ENCODE results near the gene U2AF1L4. TPM values are rescaled to one million over a fixed set of nuclear protein-coding genes. Genes with fewer than 3 reads are reported as not detected.

U2AF1L4 gene
- total and polyA plus RNA-seq, 4 donors, result 13.0 to 25.5 (median 17.8) TPM

GRCh38 chr19:35784503-35785338 is 39.5 kb upstream of the U2AF1L4 start:
- H3K27me3 ChIP-seq (ENCODE audit: control insufficient read depth in 3 of 3, insufficient read depth in 3 of 3, low read length in 2 of 3), result no peaks in the 10 kb centered on the region
- ATAC-seq (ENCODE audit: insufficient read depth, low FRiP score), result no peak
- TF ChIP-seq CTCF (IDR thresholded peaks at IDR 0.05; ENCODE audit: control extremely low read depth, extremely low read depth), result no peak

DNA sequence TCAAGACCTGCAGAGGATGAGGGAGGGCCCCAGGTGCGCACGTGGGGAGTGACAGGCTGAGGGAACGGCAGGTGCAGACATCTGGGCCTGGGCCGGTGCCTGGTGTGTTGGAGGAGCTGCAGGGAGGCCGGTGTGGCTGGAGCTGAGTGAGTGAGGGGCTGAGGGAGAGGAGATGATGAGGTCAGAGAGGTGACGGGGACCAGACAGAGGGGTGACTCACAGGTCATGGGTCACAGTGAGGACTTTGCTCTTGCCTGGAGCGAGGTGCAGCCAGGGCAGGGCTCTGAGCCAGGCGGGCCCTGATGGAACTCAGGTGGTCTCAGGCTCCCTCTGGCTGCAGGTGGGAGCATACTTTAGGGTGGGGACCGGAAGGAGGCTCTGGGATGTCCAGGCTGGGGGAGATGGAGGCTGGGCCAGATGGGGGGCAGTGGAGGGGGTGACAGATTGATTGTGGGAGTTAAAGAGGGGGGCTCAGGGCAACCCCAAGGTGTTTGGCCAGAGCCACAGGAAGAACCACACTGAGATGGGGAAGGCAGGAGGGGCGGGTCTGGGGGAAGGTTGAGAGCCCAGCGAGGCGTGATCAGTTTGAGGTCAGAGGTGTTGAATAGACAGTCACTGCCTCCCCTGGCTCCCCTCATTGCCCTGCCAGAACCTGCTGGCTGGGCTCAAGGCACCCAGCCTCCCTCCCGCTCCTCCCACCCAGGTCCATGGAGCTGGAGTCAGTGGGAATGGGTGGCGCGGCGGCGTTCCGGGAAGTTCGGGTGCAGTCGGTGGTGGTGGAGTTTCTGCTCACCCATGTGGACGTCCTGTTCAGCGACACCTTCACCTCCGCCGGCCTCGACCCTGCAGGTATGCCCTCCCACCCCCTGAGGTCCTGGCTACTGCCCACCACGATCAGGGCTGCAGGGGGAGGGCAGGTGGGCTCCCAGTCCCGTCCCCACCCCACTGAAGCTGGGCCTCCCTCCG is 38.5 kb upstream of the U2AF1L4 start:
- H3K4me3 ChIP-seq, result no peak overlapping the region
- no peak overlapping the region for H3K27ac ChIP-seq (ENCODE audit: low read depth in 1 of 2, low read length in 1 of 2)
- no peaks in the 10 kb centered on the region for H3K4me1 ChIP-seq (ENCODE audit: control insufficient read depth in 5 of 5, insufficient read depth in 5 of 5, low read length in 5 of 5)
- H3K36me3 ChIP-seq (ENCODE audit: control insufficient read depth in 4 of 4, insufficient read depth in 4 of 4, low read length in 4 of 4), result peaks cover 0 to 36% (median 26%) of the 10 kb centered on the region in 4 donors
- DNase-seq (no peak), ATAC-seq (ENCODE audit: insufficient read depth, low FRiP score) (no peak)
- WGBS, 2 donors, result 91% methylated on average over 26 to 28 of the region's 28 CpGs
- no peaks in the 10 kb centered on the region for H3K9me3 ChIP-seq (ENCODE audit: control insufficient read depth in 4 of 4, insufficient read depth in 3 of 4, low read length in 3 of 4)
- H3K27me3 ChIP-seq (ENCODE audit: control insufficient read depth in 3 of 3, insufficient read depth in 3 of 3, low read length in 2 of 3), result no peaks in the 10 kb centered on the region
- TF ChIP-seq CTCF (IDR thresholded peaks at IDR 0.05; ENCODE audit: control extremely low read depth, extremely low read depth), result no peak
- no peak overlapping the region for H3K9ac ChIP-seq (ENCODE audit: insufficient read depth in 1 of 2, low read length in 2 of 2)

More at GRCh38 chr19:35784503-35785338, 39.5 kb upstream of the U2AF1L4 start:
- Histone ChIP-seq H3K27ac (ENCODE audit: low read depth in 1 of 2, low read length in 1 of 2) (no peak overlapping the region), H3K4me3 (no peak overlapping the region), H3K9me3 (ENCODE audit: control insufficient read depth in 4 of 4, insufficient read depth in 3 of 4, low read length in 3 of 4) (no peaks in the 10 kb centered on the region), H3K4me1 (ENCODE audit: control insufficient read depth in 5 of 5, insufficient read depth in 5 of 5, low read length in 5 of 5) (no peaks in the 10 kb centered on the region), H3K36me3 (ENCODE audit: control insufficient read depth in 4 of 4, insufficient read depth in 4 of 4, low read length in 4 of 4) (peaks cover 0 to 33% (median 25%) of the 10 kb centered on the region in 4 donors), H3K9ac (ENCODE audit: insufficient read depth in 1 of 2, low read length in 2 of 2) (no peak overlapping the region)
- no peak for DNase-seq
- WGBS, 2 donors, result 88 to 90% methylated on average over 30 to 45 of the region's 45 CpGs

DNA sequence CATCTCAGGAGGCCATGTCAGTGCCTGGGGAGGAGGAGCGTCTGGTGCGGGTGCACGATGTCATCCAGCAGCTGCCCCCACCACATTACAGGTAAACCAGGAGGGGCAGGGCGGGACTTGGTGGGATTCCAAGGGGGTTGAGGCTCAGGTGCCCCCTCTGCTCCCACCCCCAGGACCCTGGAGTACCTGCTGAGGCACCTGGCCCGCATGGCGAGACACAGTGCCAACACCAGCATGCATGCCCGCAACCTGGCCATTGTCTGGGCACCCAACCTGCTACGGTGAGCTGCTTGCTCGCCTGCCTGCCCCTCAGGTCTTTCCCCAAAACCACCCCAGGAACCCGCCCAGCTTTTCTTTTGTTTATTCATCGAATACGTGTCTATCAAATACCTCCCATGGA is 37.4 kb upstream of the U2AF1L4 start:
- no peak overlapping the region for H3K9ac ChIP-seq (ENCODE audit: insufficient read depth in 1 of 2, low read length in 2 of 2)
- H3K4me3 ChIP-seq, result no peak overlapping the region
- TF ChIP-seq CTCF (IDR thresholded peaks at IDR 0.05; ENCODE audit: control extremely low read depth, extremely low read depth), result no peak
- DNase-seq (no peak), ATAC-seq (ENCODE audit: insufficient read depth, low FRiP score) (no peak)
- H3K27me3 ChIP-seq (ENCODE audit: control insufficient read depth in 3 of 3, insufficient read depth in 3 of 3, low read length in 2 of 3), result no peaks in the 10 kb centered on the region
- H3K36me3 ChIP-seq (ENCODE audit: control insufficient read depth in 4 of 4, insufficient read depth in 4 of 4, low read length in 4 of 4), result peaks cover 0 to 44% (median 28%) of the 10 kb centered on the region in 4 donors
- no peak overlapping the region for H3K27ac ChIP-seq (ENCODE audit: low read depth in 1 of 2, low read length in 1 of 2)
- H3K4me1 ChIP-seq (ENCODE audit: control insufficient read depth in 5 of 5, insufficient read depth in 5 of 5, low read length in 5 of 5), result no peaks in the 10 kb centered on the region
- WGBS, 2 donors, result 95 to 96% methylated on average over 12 of the region's 12 CpGs
- no peaks in the 10 kb centered on the region for H3K9me3 ChIP-seq (ENCODE audit: control insufficient read depth in 4 of 4, insufficient read depth in 3 of 4, low read length in 3 of 4)
